ENCODE results near the gene GPR35.

- TF ChIP-seq, protein P1, sequence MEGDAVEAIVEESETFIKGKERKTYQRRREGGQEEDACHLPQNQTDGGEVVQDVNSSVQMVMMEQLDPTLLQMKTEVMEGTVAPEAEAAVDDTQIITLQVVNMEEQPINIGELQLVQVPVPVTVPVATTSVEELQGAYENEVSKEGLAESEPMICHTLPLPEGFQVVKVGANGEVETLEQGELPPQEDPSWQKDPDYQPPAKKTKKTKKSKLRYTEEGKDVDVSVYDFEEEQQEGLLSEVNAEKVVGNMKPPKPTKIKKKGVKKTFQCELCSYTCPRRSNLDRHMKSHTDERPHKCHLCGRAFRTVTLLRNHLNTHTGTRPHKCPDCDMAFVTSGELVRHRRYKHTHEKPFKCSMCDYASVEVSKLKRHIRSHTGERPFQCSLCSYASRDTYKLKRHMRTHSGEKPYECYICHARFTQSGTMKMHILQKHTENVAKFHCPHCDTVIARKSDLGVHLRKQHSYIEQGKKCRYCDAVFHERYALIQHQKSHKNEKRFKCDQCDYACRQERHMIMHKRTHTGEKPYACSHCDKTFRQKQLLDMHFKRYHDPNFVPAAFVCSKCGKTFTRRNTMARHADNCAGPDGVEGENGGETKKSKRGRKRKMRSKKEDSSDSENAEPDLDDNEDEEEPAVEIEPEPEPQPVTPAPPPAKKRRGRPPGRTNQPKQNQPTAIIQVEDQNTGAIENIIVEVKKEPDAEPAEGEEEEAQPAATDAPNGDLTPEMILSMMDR (IDR thresholded peaks at IDR 0.05; ENCODE audit: borderline replicate concordance, extremely low read depth, low read length, poor library complexity, severe bottlenecking) = no peak
- TF ChIP-seq EZH2 (IDR thresholded peaks at IDR 0.05; ENCODE audit: borderline replicate concordance, low read depth, low read length, severe bottlenecking) = no peak
These were observed 1.4 kb downstream of the GPR35 start for GRCh38 chr2:240626531-240627300.

All from DND-41 (cell line).